Cortex of kidney (tissue), 1 donor: Measurements from ENCODE around the gene ABAT.
"Not testable (repeated sequence)": the region's sequence is repeated elsewhere in the genome, so short reads cannot be mapped to it uniquely, and the experiment has no call there.

ENCODE experiments used
- DNase-seq: peaks from one replicate; lab custom pipeline; 2025; lab: John Stamatoyannopoulos, UW

ABAT gene

DNA sequence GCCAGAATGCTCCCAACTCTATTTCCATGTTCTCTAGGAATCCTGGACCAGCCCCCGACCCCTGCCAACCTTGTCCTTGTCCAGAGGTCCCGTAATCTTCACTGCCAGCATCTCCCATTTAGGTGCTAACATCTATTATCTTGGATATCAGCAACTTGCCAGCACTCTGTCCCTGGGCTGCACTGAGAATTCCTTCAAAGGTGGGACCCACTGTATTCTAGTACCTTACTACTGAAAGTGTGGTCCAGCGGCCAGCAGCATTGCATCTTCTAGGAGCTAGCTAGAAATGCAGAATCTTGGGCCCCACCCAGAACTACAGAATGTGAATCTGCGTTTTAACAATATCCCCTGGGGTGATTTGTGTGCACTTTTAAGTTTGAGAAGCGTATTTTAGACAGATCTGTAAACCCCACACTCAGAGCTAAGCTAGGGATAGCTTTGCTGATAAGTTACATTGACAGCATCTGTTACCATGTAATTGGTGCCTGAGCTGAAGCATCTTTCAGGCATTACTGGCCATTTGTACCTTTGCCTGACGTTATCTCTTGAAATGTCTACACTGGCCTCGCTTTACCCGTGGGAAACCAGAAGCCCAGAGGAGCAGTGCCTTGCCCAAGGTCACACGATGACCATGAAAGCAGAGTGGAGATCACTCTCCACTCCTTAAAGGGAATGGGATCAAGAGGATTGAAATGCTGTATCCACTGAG lies 8.3 kb downstream of the ABAT start:
- DNase-seq = no peak

DNA sequence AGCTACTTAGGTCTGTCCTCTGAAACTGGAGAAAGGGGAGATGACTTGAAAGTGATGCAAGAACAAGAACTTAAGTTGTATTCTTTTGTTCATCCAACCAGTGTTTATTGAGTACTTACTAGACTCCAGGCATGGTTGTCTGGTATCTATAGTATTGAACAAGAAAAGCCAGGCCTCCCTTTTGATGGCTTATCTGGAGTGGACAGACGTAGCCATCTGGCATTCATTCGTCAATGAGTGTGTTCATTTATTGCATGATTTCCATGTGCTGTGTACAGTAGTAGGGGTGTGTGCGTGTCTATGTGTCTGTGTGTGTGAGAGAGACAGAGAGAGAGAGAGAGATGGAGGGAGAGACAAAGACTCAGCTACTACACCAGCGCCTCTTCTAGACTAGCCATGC lies 9.2 kb downstream of the ABAT start:
- no peak for DNase-seq

- DNase-seq = no peak
Measured at GRCh38 chr16:8685617-8686016, 11.2 kb downstream of the ABAT start.

- DNase-seq = no peak
Measured at GRCh38 chr16:8686031-8686621, 11.7 kb downstream of the ABAT start.

DNA sequence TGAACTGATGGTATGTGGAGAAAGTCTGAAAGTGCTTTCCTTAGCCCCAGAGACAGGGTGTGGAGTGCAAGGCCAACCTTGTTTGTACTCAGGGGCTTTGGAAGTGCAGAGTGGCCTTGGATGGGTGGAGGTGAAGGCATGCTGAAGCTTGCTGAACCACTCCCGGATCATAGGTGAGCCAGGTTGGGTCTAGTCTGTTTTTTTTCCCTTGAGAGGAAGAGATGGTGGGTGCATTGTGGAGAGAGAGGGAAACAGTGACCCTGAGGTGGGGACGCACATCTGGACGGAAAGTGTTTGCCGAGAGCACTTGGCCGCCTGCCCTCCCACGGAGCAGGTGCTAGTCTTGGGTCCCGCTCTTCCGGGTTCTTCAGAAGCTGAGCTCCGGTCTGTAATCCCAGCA lies 12.5 kb downstream of the ABAT start:
- DNase-seq = no peak

GRCh38 chr16:8689686-8690085 lies 15.3 kb downstream of the ABAT start:
- DNase-seq = no peak

DNA sequence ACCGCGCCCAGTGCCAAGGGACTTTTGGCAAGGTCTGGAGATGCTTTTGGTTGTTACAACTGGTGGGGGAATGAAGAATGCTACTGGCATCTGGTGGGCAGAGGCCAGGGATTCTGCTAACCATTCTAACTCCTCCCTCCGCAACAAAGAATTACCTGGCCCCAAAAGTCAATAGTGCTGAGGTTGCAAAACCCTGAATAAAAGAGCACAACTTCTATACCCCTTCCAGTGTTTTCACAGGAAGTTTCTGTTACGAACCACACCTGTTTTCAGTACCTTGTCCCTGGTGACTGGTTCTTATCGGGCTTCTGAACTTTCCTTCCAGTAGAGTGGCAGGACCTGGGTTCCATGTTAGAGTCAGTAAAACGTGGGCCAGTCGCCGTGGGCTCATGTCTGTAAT lies 17.3 kb downstream of the ABAT start:
- DNase-seq = no peak

DNA sequence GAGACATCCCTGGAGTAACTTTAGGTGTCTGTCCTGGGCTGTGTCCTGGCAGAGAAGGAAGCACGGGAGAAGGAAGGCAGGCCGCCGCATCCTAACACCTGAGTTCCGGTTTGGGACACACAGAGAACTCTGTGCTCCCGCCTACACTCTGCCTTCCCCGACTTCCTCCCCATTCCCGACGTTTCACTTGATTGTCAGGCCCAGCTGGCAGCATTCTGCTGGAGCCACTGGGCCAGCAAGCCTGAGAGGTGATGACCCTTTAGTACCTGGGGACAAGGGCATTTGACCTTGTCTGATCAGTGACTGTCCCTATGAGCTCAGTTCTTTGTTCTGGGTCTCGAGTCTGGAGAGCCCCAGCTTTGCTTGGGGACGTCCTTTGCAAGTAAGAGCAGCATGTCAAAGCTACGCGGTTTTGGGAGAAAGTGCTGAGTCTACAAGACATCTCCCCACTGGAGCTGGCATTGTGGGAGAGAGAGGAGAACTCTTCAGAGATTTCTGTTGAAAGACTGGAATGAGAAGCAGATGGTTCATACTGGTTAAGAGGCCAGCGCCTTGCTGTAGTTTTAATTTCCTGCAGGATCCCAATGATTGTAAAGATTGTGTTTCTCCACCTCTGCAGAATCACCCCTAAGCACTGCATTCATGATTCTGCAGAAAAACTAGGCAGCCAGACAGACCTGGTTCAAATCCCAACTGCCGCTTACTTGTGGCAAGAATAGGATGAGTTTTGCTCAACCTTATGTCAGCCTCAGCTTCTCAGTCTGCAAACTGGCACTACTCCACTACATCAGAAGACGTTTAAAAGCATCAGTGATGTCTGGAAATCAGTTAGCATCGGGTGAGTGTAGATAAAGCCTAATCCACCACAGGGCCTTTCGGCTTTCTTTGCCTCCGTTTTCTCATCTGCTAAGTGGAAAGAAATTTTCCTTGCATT lies 20.6 kb downstream of the ABAT start:
- DNase-seq = no peak

- DNase-seq = no peak
Measured at GRCh38 chr16:8696880-8697279, 22.5 kb downstream of the ABAT start.

- DNase-seq = no peak
Measured at GRCh38 chr16:8697965-8698364, 23.5 kb downstream of the ABAT start.

DNA sequence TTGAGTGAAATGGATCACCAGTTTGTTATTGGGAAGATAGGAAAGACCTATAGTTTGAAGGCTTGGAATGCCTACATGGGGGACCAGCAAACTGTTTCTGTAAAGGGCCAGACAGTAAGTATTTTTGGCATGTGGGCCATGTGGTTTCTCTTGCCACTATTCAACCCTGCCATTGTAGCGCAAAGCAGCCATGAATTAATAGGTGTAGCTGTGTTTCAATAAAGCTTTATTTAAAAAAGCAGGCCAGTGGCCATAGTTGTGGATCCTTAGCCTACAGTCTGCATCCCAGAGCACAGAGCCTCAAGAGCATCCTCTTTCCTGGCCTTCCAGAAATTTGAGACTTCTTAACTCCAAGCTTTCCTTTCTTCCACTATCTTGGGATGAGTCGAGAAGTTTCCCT lies 29.3 kb downstream of the ABAT start:
- DNase-seq = no peak

- no peak for DNase-seq
Measured at GRCh38 chr16:8704098-8704497, 29.7 kb downstream of the ABAT start.

DNA sequence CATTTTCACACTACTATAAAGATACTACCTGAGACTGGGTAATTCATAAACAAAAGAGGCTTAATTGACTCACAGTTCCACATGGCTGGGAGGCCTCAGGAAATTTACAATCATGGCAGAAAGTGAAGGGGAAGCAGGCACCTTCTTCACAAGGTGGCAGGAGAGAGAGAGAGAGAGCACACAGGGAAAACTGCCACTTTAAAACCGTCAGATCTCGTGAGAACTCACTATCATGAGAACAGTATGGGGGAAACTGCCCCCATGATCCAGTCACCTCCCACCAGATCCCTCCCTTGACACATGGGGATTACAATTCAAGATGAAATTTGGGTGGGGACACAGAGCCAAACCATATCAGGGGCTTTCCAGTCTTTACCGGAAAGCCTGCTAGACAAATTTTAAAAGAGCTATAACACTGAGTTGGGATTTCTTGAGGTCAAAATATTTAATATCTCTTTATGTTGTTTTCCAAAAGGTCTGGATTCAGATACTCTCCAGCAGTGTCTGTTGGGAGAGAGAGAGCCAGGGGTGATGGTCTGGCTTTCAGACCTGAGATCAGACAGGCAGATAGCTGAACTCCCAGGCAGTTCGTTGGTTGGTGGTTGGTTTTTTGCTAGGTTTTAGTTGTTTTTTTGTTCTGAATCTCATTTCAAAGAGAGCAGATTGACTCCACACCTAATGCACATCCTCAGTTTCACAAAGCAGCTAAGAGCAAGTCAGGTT lies 30.8 kb downstream of the ABAT start:
- DNase-seq = not testable (repeated sequence)

- no peak for DNase-seq
Measured at GRCh38 chr16:8708536-8708935, 34.1 kb downstream of the ABAT start.

DNA sequence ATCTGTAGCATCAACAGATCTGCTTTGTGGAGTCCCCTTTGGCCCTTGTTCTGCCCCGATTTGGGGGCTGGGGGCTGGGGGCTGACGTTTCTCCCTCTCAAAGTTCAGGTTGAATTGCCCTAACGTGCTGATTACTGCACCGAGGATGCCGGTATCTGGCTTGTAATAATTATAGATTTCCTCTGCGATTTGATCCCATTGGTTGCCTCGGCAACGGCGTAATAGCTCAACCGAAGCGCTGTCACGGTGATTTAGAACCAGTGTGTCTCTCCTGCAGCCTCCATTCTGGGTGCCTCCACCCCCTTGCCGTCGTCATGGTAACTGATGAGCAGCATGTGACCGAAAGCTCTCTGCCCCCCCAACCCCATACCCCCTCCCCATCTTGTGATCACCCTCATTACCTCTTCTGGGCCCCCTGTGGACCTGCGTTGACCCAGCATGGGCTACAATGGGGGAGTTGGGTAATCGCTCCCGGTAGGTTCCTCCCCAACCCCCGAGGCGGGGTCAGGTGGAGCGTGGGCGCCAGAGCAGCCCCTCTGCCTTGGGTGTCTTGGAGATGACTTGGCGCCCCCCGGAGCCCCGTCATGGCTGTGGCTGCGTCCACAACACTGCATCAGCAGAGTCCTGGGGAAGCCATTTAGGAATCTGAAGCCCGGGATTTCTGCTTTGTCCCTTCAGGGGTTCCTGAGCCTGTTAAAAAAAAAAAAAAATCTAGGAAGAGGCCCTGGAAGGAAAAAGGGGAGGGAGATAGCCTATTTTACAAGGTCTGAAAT lies 38.4 kb downstream of the ABAT start:
- DNase-seq = no peak

DNA sequence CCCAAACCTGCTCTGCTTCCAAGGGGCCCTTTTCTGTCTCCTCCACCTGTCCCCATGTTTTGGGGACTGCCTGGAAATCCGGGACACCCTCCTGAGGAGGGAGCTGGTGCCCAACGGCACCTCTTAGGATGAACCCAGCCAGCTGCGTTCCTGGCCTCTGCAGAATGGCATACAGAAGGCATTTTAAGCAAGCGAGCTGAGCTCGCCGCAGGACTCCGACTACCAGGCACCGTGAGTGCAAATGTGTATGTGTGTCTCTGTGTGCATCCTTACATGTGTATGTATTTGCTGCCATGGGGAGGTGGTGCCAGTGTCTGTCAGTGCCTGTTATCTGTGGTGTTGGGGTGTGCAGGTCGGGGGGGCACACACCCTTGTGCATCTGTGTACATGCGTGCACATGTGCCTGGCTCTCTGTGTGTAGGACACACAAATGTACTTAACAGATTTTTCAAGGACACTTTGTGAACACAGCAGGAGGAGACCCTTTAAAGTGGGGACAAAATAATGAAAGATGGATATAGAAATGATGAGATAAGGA lies 39.3 kb downstream of the ABAT start:
- DNase-seq = no peak

GRCh38 chr16:8714174-8714573 lies 39.8 kb downstream of the ABAT start:
- no peak for DNase-seq

- DNase-seq = no peak
Measured at GRCh38 chr16:8714807-8715206, 40.4 kb downstream of the ABAT start.

DNA sequence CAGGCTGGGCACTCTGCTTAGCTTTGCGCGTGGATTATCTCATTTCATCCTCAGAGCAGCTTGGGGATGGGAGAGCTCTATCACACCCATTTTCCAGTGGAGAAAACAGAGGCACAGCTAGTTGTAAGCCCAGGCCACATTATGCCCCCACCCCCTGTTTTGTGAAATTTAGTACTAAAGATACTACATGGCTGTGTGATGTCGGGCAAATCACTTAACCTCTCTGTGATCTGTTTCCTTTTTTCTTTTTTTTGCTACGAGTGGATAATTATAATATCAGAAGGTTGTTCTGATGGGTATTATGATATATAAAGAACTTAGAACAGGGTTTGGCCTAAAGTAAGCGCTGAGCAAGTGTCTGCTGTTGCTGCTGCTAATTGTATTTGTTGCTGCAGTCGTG lies 41.6 kb downstream of the ABAT start:
- DNase-seq = no peak

GRCh38 chr16:8716592-8716991 lies 42.2 kb downstream of the ABAT start:
- no peak for DNase-seq

DNA sequence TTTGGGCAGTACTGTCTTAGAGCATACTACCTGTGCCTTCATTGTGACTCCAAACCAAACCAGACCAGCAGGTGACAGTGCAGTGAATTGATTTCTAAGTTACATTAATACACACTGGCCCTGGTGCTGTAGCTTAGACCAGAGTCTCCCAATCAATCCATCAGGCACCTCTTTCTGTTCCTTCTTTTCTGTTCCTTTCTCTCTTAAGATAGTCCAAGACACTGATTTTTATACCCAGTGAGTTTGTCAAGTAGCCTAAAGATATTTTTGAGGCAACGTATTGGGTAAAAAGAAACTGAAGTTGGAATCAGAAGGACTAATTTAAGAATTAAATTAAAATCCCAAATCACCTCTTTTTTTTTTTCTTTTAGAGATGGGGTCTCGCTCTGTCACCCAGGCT lies 43.1 kb downstream of the ABAT start:
- no peak for DNase-seq
